Measurements from ENCODE around the gene PUM2. TPM values are rescaled to one million over a fixed set of nuclear protein-coding genes. Genes with fewer than 3 reads are reported as not detected.

The PUM2 gene
- 123 and 128 TPM in 2 replicates for total RNA-seq
- long read RNA-seq, full-length matches to known transcripts: 7 of 71 reads
- long read RNA-seq, partial matches to known transcripts: 27 of 71 reads
- long read RNA-seq, other reads (novel, unspliced or antisense): 37 of 71 reads

DNA sequence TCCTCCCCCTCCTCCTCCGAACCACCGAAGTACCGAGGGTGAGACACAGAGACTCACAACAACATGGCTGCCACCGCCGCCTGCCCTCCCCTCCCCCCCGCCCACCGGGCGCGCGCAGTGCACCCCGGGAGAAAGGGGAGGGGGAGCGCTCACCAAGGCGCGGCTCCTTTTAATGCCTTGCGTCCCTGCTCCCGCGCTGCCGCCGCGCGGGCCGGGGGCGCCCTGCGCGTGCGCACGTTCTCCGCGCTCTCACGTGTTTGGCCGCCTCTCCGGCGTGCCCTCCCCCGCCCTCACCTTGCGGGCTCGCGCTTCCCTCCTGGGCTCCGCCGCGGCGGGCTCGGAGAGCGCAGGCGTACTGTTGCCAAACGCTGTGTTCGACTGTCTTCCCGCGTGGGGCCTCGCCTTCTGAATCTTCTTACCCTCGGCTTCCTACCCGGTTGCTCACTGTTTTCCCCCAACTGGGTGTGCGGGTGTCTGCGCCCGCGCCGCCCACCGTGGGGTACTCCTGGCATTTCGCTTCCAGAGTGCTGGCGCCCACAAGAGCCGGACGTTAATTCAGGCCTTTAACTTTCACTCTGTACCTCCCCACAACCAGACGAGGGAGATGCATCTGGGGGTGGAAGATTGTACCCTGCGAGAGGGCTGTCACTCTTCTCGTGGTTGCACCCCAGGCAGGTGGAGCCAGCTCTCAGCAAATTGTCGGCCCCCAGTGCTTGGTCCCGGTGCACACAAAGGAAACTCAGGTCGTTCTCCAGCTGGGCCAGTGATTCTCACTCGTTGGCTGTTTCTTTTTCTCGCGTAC, at the start of gene PUM2:
PUM2 (minus strand) TSS at position 92 of the 802 bp plus-strand sequence. CDS start 23,484 bp downstream, outside the sequence.
- TF ChIP-seq, protein P1, sequence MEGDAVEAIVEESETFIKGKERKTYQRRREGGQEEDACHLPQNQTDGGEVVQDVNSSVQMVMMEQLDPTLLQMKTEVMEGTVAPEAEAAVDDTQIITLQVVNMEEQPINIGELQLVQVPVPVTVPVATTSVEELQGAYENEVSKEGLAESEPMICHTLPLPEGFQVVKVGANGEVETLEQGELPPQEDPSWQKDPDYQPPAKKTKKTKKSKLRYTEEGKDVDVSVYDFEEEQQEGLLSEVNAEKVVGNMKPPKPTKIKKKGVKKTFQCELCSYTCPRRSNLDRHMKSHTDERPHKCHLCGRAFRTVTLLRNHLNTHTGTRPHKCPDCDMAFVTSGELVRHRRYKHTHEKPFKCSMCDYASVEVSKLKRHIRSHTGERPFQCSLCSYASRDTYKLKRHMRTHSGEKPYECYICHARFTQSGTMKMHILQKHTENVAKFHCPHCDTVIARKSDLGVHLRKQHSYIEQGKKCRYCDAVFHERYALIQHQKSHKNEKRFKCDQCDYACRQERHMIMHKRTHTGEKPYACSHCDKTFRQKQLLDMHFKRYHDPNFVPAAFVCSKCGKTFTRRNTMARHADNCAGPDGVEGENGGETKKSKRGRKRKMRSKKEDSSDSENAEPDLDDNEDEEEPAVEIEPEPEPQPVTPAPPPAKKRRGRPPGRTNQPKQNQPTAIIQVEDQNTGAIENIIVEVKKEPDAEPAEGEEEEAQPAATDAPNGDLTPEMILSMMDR (IDR thresholded peaks at IDR 0.05; ENCODE audit: unreplicated experiment): no peak
- Mint-ChIP-seq H3K27me3 (no peaks in the 10 kb centered on the region), H3K36me3 (ENCODE audit: insufficient read depth) (peaks cover 2% of the 10 kb centered on the region), H3K27ac (peak within 1 kb of the TSS; percentile 90), H3K4me3 (ENCODE audit: low read depth) (no peak within 1 kb of the TSS), H3K4me1 (ENCODE audit: low read depth) (peaks cover 36% of the 10 kb centered on the region), H3K9me3 (ENCODE audit: low read depth) (no peaks in the 10 kb centered on the region)
- DNase-seq (ENCODE audit: low spot score, unreplicated experiment): peak; percentile 92

- Mint-ChIP-seq H3K9me3 (ENCODE audit: low read depth) (no peaks in the 10 kb centered on the region), H3K27me3 (no peaks in the 10 kb centered on the region), H3K4me1 (ENCODE audit: low read depth) (no peaks in the 10 kb centered on the region), H3K4me3 (ENCODE audit: low read depth) (no peak overlapping the region), H3K36me3 (ENCODE audit: insufficient read depth) (no peaks in the 10 kb centered on the region), H3K27ac (no peak overlapping the region)
- no peak for DNase-seq (ENCODE audit: low spot score, unreplicated experiment)
- TF ChIP-seq, protein P1 (IDR thresholded peaks at IDR 0.05; ENCODE audit: unreplicated experiment): no peak
Measured at GRCh38 chr2:20400306-20400705, 49.7 kb upstream of the PUM2 start.

- Mint-ChIP-seq H3K4me3 (ENCODE audit: low read depth) (no peak overlapping the region), H3K27ac (no peak overlapping the region), H3K36me3 (ENCODE audit: insufficient read depth) (no peaks in the 10 kb centered on the region), H3K4me1 (ENCODE audit: low read depth) (no peaks in the 10 kb centered on the region), H3K9me3 (ENCODE audit: low read depth) (no peaks in the 10 kb centered on the region), H3K27me3 (no peaks in the 10 kb centered on the region)
- TF ChIP-seq, protein P1 (IDR thresholded peaks at IDR 0.05; ENCODE audit: unreplicated experiment): no peak
- no peak for DNase-seq (ENCODE audit: low spot score, unreplicated experiment)
Measured at GRCh38 chr2:20398956-20399567, 48.4 kb upstream of the PUM2 start.

- Mint-ChIP-seq H3K4me1 (ENCODE audit: low read depth) (no peaks in the 10 kb centered on the region), H3K9me3 (ENCODE audit: low read depth) (no peaks in the 10 kb centered on the region), H3K36me3 (ENCODE audit: insufficient read depth) (no peaks in the 10 kb centered on the region), H3K27ac (no peak overlapping the region), H3K27me3 (no peaks in the 10 kb centered on the region), H3K4me3 (ENCODE audit: low read depth) (no peak overlapping the region)
- TF ChIP-seq, protein P1 (IDR thresholded peaks at IDR 0.05; ENCODE audit: unreplicated experiment): no peak
- DNase-seq (ENCODE audit: low spot score, unreplicated experiment): no peak
Measured at GRCh38 chr2:20397811-20398447, 47.3 kb upstream of the PUM2 start.

- Mint-ChIP-seq H3K27me3 (no peaks in the 10 kb centered on the region), H3K4me3 (ENCODE audit: low read depth) (no peak overlapping the region), H3K9me3 (ENCODE audit: low read depth) (no peaks in the 10 kb centered on the region), H3K27ac (no peak overlapping the region), H3K4me1 (ENCODE audit: low read depth) (no peaks in the 10 kb centered on the region), H3K36me3 (ENCODE audit: insufficient read depth) (no peaks in the 10 kb centered on the region)
- no peak for DNase-seq (ENCODE audit: low spot score, unreplicated experiment)
- TF ChIP-seq, protein P1 (IDR thresholded peaks at IDR 0.05; ENCODE audit: unreplicated experiment): no peak
Measured at GRCh38 chr2:20396356-20397000, 45.8 kb upstream of the PUM2 start.

All from progenitor cell of endocrine pancreas (in vitro differentiated cells).